ENCODE results near the gene PRELP. TPM values are rescaled to one million over a fixed set of nuclear protein-coding genes. Genes with fewer than 3 reads are reported as not detected.

Gene PRELP
- total RNA-seq, 1 experiment from 2014 or later: 0.07 TPM

DNA sequence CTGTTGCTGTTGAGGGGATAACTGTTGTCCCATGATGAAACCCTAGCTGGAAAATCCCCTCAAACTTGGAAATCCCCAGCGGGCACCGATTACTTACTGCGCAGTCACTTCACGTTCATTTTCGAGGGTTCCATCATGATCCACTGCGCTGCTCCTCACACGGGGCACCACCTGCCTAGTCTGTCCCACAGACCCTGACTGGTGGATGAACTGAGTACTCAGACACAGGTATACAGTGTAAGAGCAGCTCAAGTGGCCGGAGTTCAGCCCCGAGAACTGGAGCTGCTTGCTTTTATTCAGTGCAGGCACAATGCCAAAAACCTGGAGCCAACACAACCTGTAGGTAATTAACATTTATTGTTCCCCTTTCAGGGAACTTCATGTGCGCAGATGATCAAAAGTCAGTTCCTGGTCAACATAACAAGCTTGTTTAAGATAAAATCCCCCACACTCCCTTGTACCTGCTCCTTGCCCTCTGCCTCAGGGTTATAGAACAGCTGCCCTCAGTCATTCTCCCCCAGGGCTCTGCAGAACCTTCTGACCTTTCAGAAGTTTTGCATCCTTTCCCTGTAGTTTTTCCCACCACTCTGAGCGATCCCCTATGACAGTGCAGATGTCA, 46.5 kb upstream of the PRELP start:
- no peaks in the 10 kb centered on the region for H3K9me3 Mint-ChIP-seq
- no peak overlapping the region for H3K27ac ChIP-seq (ENCODE audit: insufficient read length, low read depth, low read length)
- WGBS (ENCODE audit: extremely low coverage, insufficient read length, low lambda C conversion rate): no CpG with 5 or more reads among the region's 11 CpGs

More for the DNA sequence above, 46.5 kb upstream of the PRELP start:
- Histone ChIP-seq H2BK15ac (ENCODE audit: low read depth, low read length) (no peak overlapping the region), H3K4ac (ENCODE audit: low read depth, low read length) (no peak overlapping the region), H3T11ph (ENCODE audit: low read length) (no peak overlapping the region), H3K23ac (ENCODE audit: insufficient read length, low read depth, low read length) (no peak overlapping the region), H2AFZ (ENCODE audit: low read length) (no peak overlapping the region), H4K20me1 (ENCODE audit: control insufficient read depth, insufficient read depth, insufficient read length) (no peaks in the 10 kb centered on the region), H3K27me3 (ENCODE audit: insufficient read depth, low read length) (no peaks in the 10 kb centered on the region), H2BK12ac (ENCODE audit: insufficient read length, low read depth, low read length) (no peak overlapping the region), H3K9ac (ENCODE audit: extremely low read depth, insufficient read length, low read length) (no peak overlapping the region), H4K91ac (ENCODE audit: insufficient read length, low read depth, low read length) (no peak overlapping the region), H3K18ac (ENCODE audit: insufficient read length, low read depth, low read length) (no peak overlapping the region), H4K5ac (ENCODE audit: insufficient read length, low read depth, low read length) (no peak overlapping the region), H2AK5ac (ENCODE audit: insufficient read length, low read length) (no peak overlapping the region), H3K56ac (ENCODE audit: insufficient read length, low read depth, low read length) (no peak overlapping the region), H2BK120ac (ENCODE audit: low read depth, low read length, poor library complexity, severe bottlenecking) (no peak overlapping the region), H3K79me2 (ENCODE audit: insufficient read depth, low read length) (no peaks in the 10 kb centered on the region), H4K8ac (replicated peaks; ENCODE audit: insufficient read length, low read depth, low read length) (no peak overlapping the region), H2BK20ac (ENCODE audit: low read depth, low read length, poor library complexity, severe bottlenecking) (no peak overlapping the region), H3K4me1 (ENCODE audit: insufficient read depth, low read length) (no peaks in the 10 kb centered on the region), H3K9me3 (ENCODE audit: control insufficient read depth, low read depth, low read length) (no peaks in the 10 kb centered on the region), H2BK5ac (ENCODE audit: insufficient read length, low read length) (no peak overlapping the region), H3K14ac (ENCODE audit: insufficient read depth, low read length) (no peak overlapping the region), H3K4me2 (ENCODE audit: insufficient read depth, insufficient read length, low read length) (no peak overlapping the region), H3K79me1 (ENCODE audit: insufficient read depth, low read depth, low read length, poor library complexity, severe bottlenecking) (no peaks in the 10 kb centered on the region), H3K23me2 (ENCODE audit: insufficient read length, low read depth, low read length, poor library complexity, severe bottlenecking) (no peaks in the 10 kb centered on the region)
- no peak overlapping the region for H3K4me3 Mint-ChIP-seq
- H3K27ac Mint-ChIP-seq: 0 out of 7 replicates have a peak overlapping the region, but pooled peaks of 1 of the 3 experiments have one; percentile 40
- H3K36me3 Mint-ChIP-seq (ENCODE audit: insufficient read depth in 1 of 3, low read depth in 3 of 3): no peaks in the 10 kb centered on the region
- peaks cover 34% of the 10 kb centered on the region for H3K27me3 Mint-ChIP-seq (ENCODE audit: low read depth)
- no peaks in the 10 kb centered on the region for H3K4me1 Mint-ChIP-seq
- TF ChIP-seq, protein P1, sequence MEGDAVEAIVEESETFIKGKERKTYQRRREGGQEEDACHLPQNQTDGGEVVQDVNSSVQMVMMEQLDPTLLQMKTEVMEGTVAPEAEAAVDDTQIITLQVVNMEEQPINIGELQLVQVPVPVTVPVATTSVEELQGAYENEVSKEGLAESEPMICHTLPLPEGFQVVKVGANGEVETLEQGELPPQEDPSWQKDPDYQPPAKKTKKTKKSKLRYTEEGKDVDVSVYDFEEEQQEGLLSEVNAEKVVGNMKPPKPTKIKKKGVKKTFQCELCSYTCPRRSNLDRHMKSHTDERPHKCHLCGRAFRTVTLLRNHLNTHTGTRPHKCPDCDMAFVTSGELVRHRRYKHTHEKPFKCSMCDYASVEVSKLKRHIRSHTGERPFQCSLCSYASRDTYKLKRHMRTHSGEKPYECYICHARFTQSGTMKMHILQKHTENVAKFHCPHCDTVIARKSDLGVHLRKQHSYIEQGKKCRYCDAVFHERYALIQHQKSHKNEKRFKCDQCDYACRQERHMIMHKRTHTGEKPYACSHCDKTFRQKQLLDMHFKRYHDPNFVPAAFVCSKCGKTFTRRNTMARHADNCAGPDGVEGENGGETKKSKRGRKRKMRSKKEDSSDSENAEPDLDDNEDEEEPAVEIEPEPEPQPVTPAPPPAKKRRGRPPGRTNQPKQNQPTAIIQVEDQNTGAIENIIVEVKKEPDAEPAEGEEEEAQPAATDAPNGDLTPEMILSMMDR (conservative IDR thresholded peaks at IDR 0.05): no peak
- DNase-seq: no peak

All from H9 (cell line).